Fibroblast of the conjunctiva (primary cell): ENCODE results near the gene SLC6A17.

Source experiments
- DNase-seq: peaks from one replicate; pipeline ENCODE4 v3.0.0-alpha.2; 2010; ENCODE audit warnings: low read depth

Gene SLC6A17

GRCh38 chr1:110135666-110136065, 14.6 kb upstream of the SLC6A17 start:
- DNase-seq = no peak

GRCh38 chr1:110136911-110137310, 13.4 kb upstream of the SLC6A17 start:
- no peak for DNase-seq

GRCh38 chr1:110138956-110139355, 11.3 kb upstream of the SLC6A17 start:
- DNase-seq = no peak

- no peak for DNase-seq
Measured at GRCh38 chr1:110144366-110144765, 5.9 kb upstream of the SLC6A17 start.

- no peak for DNase-seq
Measured at GRCh38 chr1:110148961-110149360, 1.3 kb upstream of the SLC6A17 start.

GRCh38 chr1:110151175-110151669, 928 bp downstream of the SLC6A17 start:
- DNase-seq = no peak

GRCh38 chr1:110152133-110152785, 2.0 kb downstream of the SLC6A17 start:
- DNase-seq = no peak

- DNase-seq = no peak
Measured at GRCh38 chr1:110153407-110153950, 3.2 kb downstream of the SLC6A17 start.

GRCh38 chr1:110155878-110156522, 5.7 kb downstream of the SLC6A17 start:
- DNase-seq = peak; percentile 17

GRCh38 chr1:110158261-110158660, 8.0 kb downstream of the SLC6A17 start:
- no peak for DNase-seq

GRCh38 chr1:110159168-110159567, 8.9 kb downstream of the SLC6A17 start:
- no peak for DNase-seq

- no peak for DNase-seq
Measured at GRCh38 chr1:110160538-110161100, 10.3 kb downstream of the SLC6A17 start.

GRCh38 chr1:110161165-110161564, 10.9 kb downstream of the SLC6A17 start:
- no peak for DNase-seq

- no peak for DNase-seq
Measured at GRCh38 chr1:110161849-110162248, 11.6 kb downstream of the SLC6A17 start.

- no peak for DNase-seq
Measured at GRCh38 chr1:110163591-110163990, 13.3 kb downstream of the SLC6A17 start.

GRCh38 chr1:110164725-110165350, 14.5 kb downstream of the SLC6A17 start:
- DNase-seq = no peak

GRCh38 chr1:110165761-110166231, 15.5 kb downstream of the SLC6A17 start:
- DNase-seq = no peak

GRCh38 chr1:110166861-110167260, 16.6 kb downstream of the SLC6A17 start:
- no peak for DNase-seq

- DNase-seq = no peak
Measured at GRCh38 chr1:110170766-110171733, 20.8 kb downstream of the SLC6A17 start.

- no peak for DNase-seq
Measured at GRCh38 chr1:110172001-110172400, 21.7 kb downstream of the SLC6A17 start.

- no peak for DNase-seq
Measured at GRCh38 chr1:110173466-110174105, 23.3 kb downstream of the SLC6A17 start.
